Adrenal gland (tissue), 5 donors: Measurements from ENCODE around the gene BNC2.

Source experiments
- POLR2A ChIP-seq, 2 donors: fragments of 450-650 bp; IDR thresholded peaks; one replicate each; pipeline ENCODE4 v1.6.1; 2017; ENCODE audit warnings: antibody characterized with exemption in 2 of 2, mild to moderate bottlenecking in 2 of 2, moderate library complexity in 1 of 2
- TF ChIP-seq, protein P1 (sequence below), 6 experiments: fragments of 450-650 bp in 4 of 6; fragments of 200-600 bp in 2 of 6; sonication (generic) in 1 of 6; IDR thresholded peaks; 1 replicate in 5 of 6; 2 replicates in 1 of 6; pipeline versions ENCODE4 v1.5.1 to v1.8.0; 2016 to 2021; ENCODE audit warnings: antibody characterized with exemption in 6 of 6, mild to moderate bottlenecking in 2 of 6, moderate library complexity in 1 of 6
- donor health status: DM: no; HTN: no; CAD: no.

DNA sequence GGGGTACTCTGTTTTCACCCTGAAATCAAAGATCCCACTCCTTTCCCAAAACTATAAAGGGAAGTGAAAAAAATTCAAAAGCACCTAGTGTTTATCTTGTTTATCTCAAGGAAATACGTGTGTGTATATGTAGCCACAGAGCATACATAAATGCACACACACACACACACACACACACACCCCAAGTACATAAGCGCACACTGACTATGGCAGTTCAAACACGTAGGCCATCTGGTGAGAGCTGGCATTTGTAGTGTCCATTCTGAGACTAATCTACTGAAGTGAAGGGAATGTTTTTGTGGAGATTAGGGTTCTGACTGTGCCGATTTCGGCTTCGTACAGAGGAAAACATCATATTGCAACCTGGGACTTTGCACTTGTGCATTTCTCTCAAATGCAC, 451.7 kb downstream of the BNC2 start:
- TF ChIP-seq POLR2A (IDR thresholded peaks at IDR 0.05) = no peak
- TF ChIP-seq, protein P1, sequence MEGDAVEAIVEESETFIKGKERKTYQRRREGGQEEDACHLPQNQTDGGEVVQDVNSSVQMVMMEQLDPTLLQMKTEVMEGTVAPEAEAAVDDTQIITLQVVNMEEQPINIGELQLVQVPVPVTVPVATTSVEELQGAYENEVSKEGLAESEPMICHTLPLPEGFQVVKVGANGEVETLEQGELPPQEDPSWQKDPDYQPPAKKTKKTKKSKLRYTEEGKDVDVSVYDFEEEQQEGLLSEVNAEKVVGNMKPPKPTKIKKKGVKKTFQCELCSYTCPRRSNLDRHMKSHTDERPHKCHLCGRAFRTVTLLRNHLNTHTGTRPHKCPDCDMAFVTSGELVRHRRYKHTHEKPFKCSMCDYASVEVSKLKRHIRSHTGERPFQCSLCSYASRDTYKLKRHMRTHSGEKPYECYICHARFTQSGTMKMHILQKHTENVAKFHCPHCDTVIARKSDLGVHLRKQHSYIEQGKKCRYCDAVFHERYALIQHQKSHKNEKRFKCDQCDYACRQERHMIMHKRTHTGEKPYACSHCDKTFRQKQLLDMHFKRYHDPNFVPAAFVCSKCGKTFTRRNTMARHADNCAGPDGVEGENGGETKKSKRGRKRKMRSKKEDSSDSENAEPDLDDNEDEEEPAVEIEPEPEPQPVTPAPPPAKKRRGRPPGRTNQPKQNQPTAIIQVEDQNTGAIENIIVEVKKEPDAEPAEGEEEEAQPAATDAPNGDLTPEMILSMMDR (IDR thresholded peaks at IDR 0.05) = no peak
